Mesothelial cell of epicardium (in vitro differentiated cells): ENCODE results near the gene ASPHD2. TPM values are rescaled to one million over a fixed set of nuclear protein-coding genes. Genes with fewer than 3 reads are reported as not detected.

Source experiments
- DNase-seq, 2 experiments: peaks; one replicate each; pipeline ENCODE4 v3.0.0; 2021; ENCODE audit warnings: low spot score in 2 of 2; ENCODE audit not compliant: unreplicated experiment in 2 of 2
- H3K27ac Mint-ChIP-seq: 2 replicates; pipeline ENCODE4 v1.8.0; 2021; ENCODE audit warnings: mixed read lengths
- H3K27me3 Mint-ChIP-seq: 2 replicates; pipeline ENCODE4 v1.8.0; 2021; ENCODE audit warnings: low read depth, mixed read lengths
- H3K36me3 Mint-ChIP-seq: 2 replicates; pipeline ENCODE4 v1.8.0; 2021; ENCODE audit warnings: mixed read lengths
- H3K4me1 Mint-ChIP-seq: 2 replicates; pipeline ENCODE4 v1.8.0; 2021; ENCODE audit warnings: mixed read lengths
- H3K4me3 Mint-ChIP-seq: 2 replicates; pipeline ENCODE4 v1.8.0; 2021; ENCODE audit warnings: mild to moderate bottlenecking, moderate library complexity, mixed read lengths
- H3K9me3 Mint-ChIP-seq: 2 replicates; pipeline ENCODE4 v1.8.0; 2021; ENCODE audit warnings: mixed read lengths
- CTCF ChIP-seq: fragments of 200-600 bp; sonication (generic); IDR thresholded peaks from one replicate; pipeline ENCODE4 v1.5.0; 2021; ENCODE audit warnings: antibody characterized with exemption; ENCODE audit not compliant: unreplicated experiment
- total RNA-seq: library from RNA; stranded (reverse); gene quantifications from 3 replicates; pipeline ENCODE4 v1.2.1, GENCODE V29; 2021

The ASPHD2 gene
- total RNA-seq, result 1.9 to 2.6 TPM (median 2.5 TPM) in 3 replicates

- peak within 1 kb of the TSS; percentile 75 for H3K27ac Mint-ChIP-seq
- peaks cover 56% of the 10 kb centered on the region for H3K27me3 Mint-ChIP-seq
- TF ChIP-seq CTCF, result no peak
- peaks cover 1% of the 10 kb centered on the region for H3K9me3 Mint-ChIP-seq
- DNase-seq, result peak; percentile 50 to 72
- H3K4me3 Mint-ChIP-seq, result peak within 1 kb of the TSS; percentile 90
- H3K4me1 Mint-ChIP-seq, result peaks cover 8% of the 10 kb centered on the region
- no peaks in the 10 kb centered on the region for H3K36me3 Mint-ChIP-seq
Measured at GRCh38 chr22:26428515-26429457, at the start of gene ASPHD2. ASPHD2 (plus strand) TSS chr22:26429260; CDS start chr22:26433616, 4,356 bp downstream.

- no peaks in the 10 kb centered on the region for H3K4me1 Mint-ChIP-seq
- H3K27ac Mint-ChIP-seq, result no peak overlapping the region
- no peak for DNase-seq
- no peak overlapping the region for H3K4me3 Mint-ChIP-seq
- H3K9me3 Mint-ChIP-seq, result no peaks in the 10 kb centered on the region
- peaks cover 69% of the 10 kb centered on the region for H3K27me3 Mint-ChIP-seq
- H3K36me3 Mint-ChIP-seq, result no peaks in the 10 kb centered on the region
- TF ChIP-seq CTCF, result no peak
Measured at GRCh38 chr22:26380072-26380830, 48.8 kb upstream of the ASPHD2 start.

- DNase-seq, result no peak
- Mint-ChIP-seq H3K4me1 (no peaks in the 10 kb centered on the region), H3K36me3 (no peaks in the 10 kb centered on the region), H3K4me3 (no peak overlapping the region), H3K9me3 (no peaks in the 10 kb centered on the region), H3K27me3 (peaks cover 61% of the 10 kb centered on the region), H3K27ac (no peak overlapping the region)
- TF ChIP-seq CTCF, result no peak
Measured at GRCh38 chr22:26382782-26383181, 46.3 kb upstream of the ASPHD2 start.

- Mint-ChIP-seq H3K9me3 (peaks cover 3% of the 10 kb centered on the region), H3K4me3 (no peak overlapping the region), H3K4me1 (no peaks in the 10 kb centered on the region), H3K27ac (no peak overlapping the region), H3K27me3 (peaks cover 49% of the 10 kb centered on the region), H3K36me3 (no peaks in the 10 kb centered on the region)
- no peak for TF ChIP-seq CTCF
- DNase-seq, result no peak
Measured at GRCh38 chr22:26383968-26384556, 45.0 kb upstream of the ASPHD2 start.

DNA sequence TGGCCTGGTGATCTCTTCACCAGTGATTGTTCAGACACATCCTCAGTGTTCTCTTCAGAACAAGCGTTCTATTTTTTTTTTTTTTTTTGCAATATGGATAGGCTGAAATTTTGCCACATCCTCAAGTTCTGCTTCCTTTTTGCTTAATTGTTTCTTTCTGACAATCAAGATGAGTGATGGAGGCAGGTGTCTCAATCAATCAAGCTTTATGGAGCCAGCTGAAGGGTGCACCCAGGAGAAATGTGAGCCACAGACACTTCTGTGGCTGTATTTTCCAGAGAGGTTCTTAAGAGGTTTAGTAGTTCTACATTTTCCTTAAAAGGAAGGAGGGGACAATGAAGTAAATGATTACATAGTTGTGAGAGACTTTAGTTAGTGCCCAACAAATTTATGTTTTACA, 43.9 kb upstream of the ASPHD2 start:
- Mint-ChIP-seq H3K9me3 (peaks cover 3% of the 10 kb centered on the region), H3K4me3 (no peak overlapping the region), H3K4me1 (no peaks in the 10 kb centered on the region), H3K27me3 (peaks cover 39% of the 10 kb centered on the region), H3K36me3 (no peaks in the 10 kb centered on the region), H3K27ac (no peak overlapping the region)
- no peak for TF ChIP-seq CTCF
- DNase-seq, result no peak
